Measurements from ENCODE around the gene APOA1. TPM values are rescaled to one million over a fixed set of nuclear protein-coding genes. Genes with fewer than 3 reads are reported as not detected.

The APOA1 gene
- total RNA-seq = under 1 TPM in 2 of 4 donors, not detected in 2; 0.54 to 0.55 TPM
- 1 to 10 TPM in 2 of 3 donors, under 1 TPM in 1; 0.32 to 3.0 (median 2.8) TPM for polyA plus RNA-seq

GRCh38 chr11:116837231-116838091 is at the start of gene APOA1:
Gene APOA1, minus strand, starts transcription at chr11:116837622. Its CDS starts 235 bp downstream, at chr11:116837387.
- H3K4me3 ChIP-seq = no peak within 1 kb of the TSS
- 80 to 81% methylated on average over 19 of the region's 19 CpGs for WGBS, 2 donors
- no peaks in the 10 kb centered on the region for H3K27me3 ChIP-seq
- peak; percentile 42 for DNase-seq
- no peaks in the 10 kb centered on the region for H3K36me3 ChIP-seq
- TF ChIP-seq POLR2A (IDR thresholded peaks at IDR 0.05) (no peak), CTCF (IDR thresholded peaks at IDR 0.05) (no peak), EP300 (IDR thresholded peaks at IDR 0.05) (no peak), POLR2AphosphoS5 (IDR thresholded peaks at IDR 0.05) (no peak)
- peak within 1 kb of the TSS in 2 of 4 donors; percentile 82 for H3K27ac ChIP-seq
- intact Hi-C loops (cut with DNase I) = no loop called here
- H3K9me3 ChIP-seq = no peaks in the 10 kb centered on the region
- peaks cover 0 to 19% (median 13%) of the 10 kb centered on the region in 4 donors for H3K4me1 ChIP-seq

- intact Hi-C loops (cut with DNase I) = loop anchor here (2.0 kb wide), 1 partner anchor 213 kb away; the partner anchor contains the start of gene SIK3
- Histone ChIP-seq H3K4me1 (peaks cover 0 to 32% (median 24%) of the 10 kb centered on the region in 4 donors), H3K36me3 (no peaks in the 10 kb centered on the region), H3K4me3 (no peak overlapping the region), H3K27me3 (no peaks in the 10 kb centered on the region), H3K9me3 (no peaks in the 10 kb centered on the region), H3K27ac (peak overlapping the region; percentile 68 to 80 (median 77))
- no peak for DNase-seq
- 79 to 89% methylated on average over 5 of the region's 5 CpGs for WGBS, 2 donors
- TF ChIP-seq POLR2A (IDR thresholded peaks at IDR 0.05) (no peak), POLR2AphosphoS5 (IDR thresholded peaks at IDR 0.05) (peak in 2 of 4 donors; percentile 33 to 46)
Measured at GRCh38 chr11:116885951-116886655, 48.7 kb upstream of the APOA1 start.

GRCh38 chr11:116882386-116882785 is 45.0 kb upstream of the APOA1 start:
- Histone ChIP-seq H3K4me1 (peaks cover 0 to 28% (median 20%) of the 10 kb centered on the region in 4 donors), H3K36me3 (no peaks in the 10 kb centered on the region), H3K9me3 (no peaks in the 10 kb centered on the region), H3K27ac (no peak overlapping the region), H3K4me3 (no peak overlapping the region), H3K27me3 (no peaks in the 10 kb centered on the region)
- DNase-seq = no peak
- TF ChIP-seq EP300 (IDR thresholded peaks at IDR 0.05) = no peak
- TF ChIP-seq CTCF (IDR thresholded peaks at IDR 0.05) = no peak
- no peak for TF ChIP-seq POLR2AphosphoS5 (IDR thresholded peaks at IDR 0.05)
- no peak for TF ChIP-seq POLR2A (IDR thresholded peaks at IDR 0.05)
- intact Hi-C loops (cut with DNase I) = loop anchor here (5.0 kb wide), 1 partner anchor 345 kb away; no protein-coding TSS in a partner anchor

GRCh38 chr11:116881143-116881542 is 43.7 kb upstream of the APOA1 start:
- WGBS, 2 donors = 87 to 91% methylated on average over 6 of the region's 6 CpGs
- H3K36me3 ChIP-seq = peaks cover 0 to 6% (median 0%) of the 10 kb centered on the region in 4 donors
- TF ChIP-seq EP300 (IDR thresholded peaks at IDR 0.05) (no peak), POLR2A (IDR thresholded peaks at IDR 0.05) (no peak), POLR2AphosphoS5 (IDR thresholded peaks at IDR 0.05) (no peak), CTCF (IDR thresholded peaks at IDR 0.05) (no peak)
- no peaks in the 10 kb centered on the region for H3K9me3 ChIP-seq
- H3K27ac ChIP-seq = no peak overlapping the region
- DNase-seq = no peak
- H3K27me3 ChIP-seq = no peaks in the 10 kb centered on the region
- H3K4me1 ChIP-seq = peaks cover 0 to 18% (median 11%) of the 10 kb centered on the region in 4 donors
- H3K4me3 ChIP-seq = no peak overlapping the region
- intact Hi-C loops (cut with DNase I) = loop anchor here (5.0 kb wide), 1 partner anchor 346 kb away; no protein-coding TSS in a partner anchor

Measured in sigmoid colon (tissue), 7 donors.